T-helper 17 cell (primary cell): ENCODE measurements around the gene TAX1BP1. TPM values are rescaled to one million over a fixed set of nuclear protein-coding genes. Genes with fewer than 3 reads are reported as not detected.

Experiments used
- ATAC-seq: fragments of 150-1000 bp; cut with Tn5 transposase; 2 replicates; pipeline ENCODE4 v1.10.0; 2021; ENCODE audit warnings: mild to moderate bottlenecking, moderate library complexity
- DNase-seq, 3 donors: peaks; one replicate each; pipeline versions ENCODE4 v3.0.0 to v3.0.0-alpha.2; 2020 to 2021
- H3K9me3 ChIP-seq: one replicate; pipeline ENCODE4 v1.7.0; 2013; ENCODE audit warnings: low read length, mild to moderate bottlenecking; ENCODE audit not compliant: control insufficient read depth, poor library complexity, severe bottlenecking
- H3K27ac Mint-ChIP-seq: one replicate; pipeline ENCODE4 v1.8.0; 2022; ENCODE audit warnings: mild to moderate bottlenecking, moderate library complexity, mixed read lengths
- H3K27me3 Mint-ChIP-seq: one replicate; pipeline ENCODE4 v1.8.0; 2022; ENCODE audit warnings: mixed read lengths
- H3K36me3 Mint-ChIP-seq: one replicate; pipeline ENCODE4 v1.8.0; 2022; ENCODE audit warnings: low read depth, mixed read lengths
- H3K4me1 Mint-ChIP-seq: one replicate; pipeline ENCODE4 v1.8.0; 2022; ENCODE audit warnings: mild to moderate bottlenecking, mixed read lengths
- H3K4me3 Mint-ChIP-seq: one replicate; pipeline ENCODE4 v1.8.0; 2022; ENCODE audit warnings: mild to moderate bottlenecking, moderate library complexity, mixed read lengths
- total RNA-seq, 4 donors: library from RNA in 2 of 4; stranded (reverse) in 2 of 4; gene quantifications; one replicate each; pipeline ENCODE4 v1.2.3 and lab custom pipeline; 2022 to 2026

Gene TAX1BP1
- total RNA-seq, result 100 to 1,000 TPM; 117 to 131 TPM
- 162 to 230 reads per million in 2 donors for total RNA-seq (lab: John Stamatoyannopoulos, UW)

DNA sequence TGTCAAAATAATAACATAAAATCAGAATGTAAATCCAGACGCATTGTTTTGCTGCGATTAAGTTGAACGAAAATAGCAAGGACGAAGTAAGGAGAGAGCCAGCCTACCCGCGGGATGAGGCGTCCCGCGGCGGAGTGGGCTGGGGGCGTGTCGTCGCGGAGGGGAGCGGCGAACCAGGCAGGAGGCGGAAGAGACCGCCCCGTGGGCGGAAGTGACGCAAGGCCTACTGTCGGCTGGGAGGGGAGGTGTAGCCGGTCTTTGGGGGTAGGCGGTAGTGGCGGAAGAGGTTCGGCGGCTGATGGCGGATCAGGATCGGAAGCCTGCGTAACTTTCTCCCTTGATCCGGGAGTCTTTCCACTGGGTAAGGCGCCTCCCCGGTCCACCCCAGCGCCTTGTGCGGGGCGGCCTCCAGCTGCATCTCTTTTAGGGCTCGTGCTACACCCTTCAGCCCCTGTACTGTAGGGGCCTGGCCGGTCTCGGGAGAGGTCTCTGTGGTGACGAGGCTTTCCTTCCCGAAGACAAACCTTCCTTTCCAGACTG lies at the start of gene TAX1BP1:
TSS of gene TAX1BP1 (plus strand) at position 254 of the 540 bp plus-strand sequence. CDS start 8,363 bp downstream, outside the sequence.
- Mint-ChIP-seq H3K4me3 (peak within 1 kb of the TSS; percentile 98), H3K27me3 (peaks cover 5% of the 10 kb centered on the region), H3K36me3 (peaks cover 8% of the 10 kb centered on the region), H3K27ac (peak within 1 kb of the TSS; percentile 99), H3K4me1 (peaks cover 28% of the 10 kb centered on the region)
- ATAC-seq (peak; percentile 90), DNase-seq (peak; percentile 91 to 95 (median 93))
- H3K9me3 ChIP-seq, result no peaks in the 10 kb centered on the region

DNA sequence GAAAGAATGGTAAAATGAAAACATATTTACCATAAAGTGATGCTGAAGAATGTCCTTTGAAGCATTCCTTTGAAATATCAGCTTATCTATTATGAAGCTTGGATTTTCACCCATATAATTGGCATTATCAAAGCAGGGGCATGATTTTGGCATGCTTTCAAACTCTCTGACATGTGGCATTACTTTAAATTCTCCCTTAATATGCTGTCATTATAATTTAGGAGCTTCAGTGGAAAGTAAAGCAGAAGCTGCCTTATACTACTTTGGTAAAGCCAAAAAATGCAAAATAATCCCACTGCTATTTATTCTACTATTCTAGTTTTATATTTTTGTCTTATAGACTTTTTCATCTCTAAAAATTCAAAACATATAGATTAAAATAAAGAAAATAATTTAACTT lies 49.3 kb upstream of the TAX1BP1 start:
- Mint-ChIP-seq H3K36me3 (no peaks in the 10 kb centered on the region), H3K4me3 (no peak overlapping the region)

DNA sequence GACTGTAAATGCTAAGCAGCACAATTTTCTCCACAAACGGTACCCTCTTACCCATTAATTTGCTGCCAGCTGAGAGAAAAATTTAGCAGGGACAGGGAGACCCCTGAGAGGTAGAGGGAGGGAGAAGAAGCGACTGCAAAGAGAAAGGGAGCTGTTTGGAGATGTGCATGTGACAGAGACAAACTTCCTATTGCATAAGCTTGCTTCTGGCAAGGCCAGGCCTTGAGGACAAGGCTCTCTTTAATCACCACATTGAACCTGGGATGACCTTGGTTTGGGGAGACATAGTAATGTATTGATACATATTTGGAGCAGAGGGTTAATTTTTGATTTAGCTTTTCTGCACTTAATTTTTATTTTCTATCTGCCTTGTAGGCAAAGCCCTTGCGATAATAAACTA lies 46.2 kb upstream of the TAX1BP1 start:
- no peak overlapping the region for H3K27ac Mint-ChIP-seq
- peaks cover 14% of the 10 kb centered on the region for H3K27me3 Mint-ChIP-seq
- peaks cover 9% of the 10 kb centered on the region for H3K4me1 Mint-ChIP-seq
- no peak overlapping the region for H3K4me3 Mint-ChIP-seq
- ATAC-seq, result no peak
- H3K9me3 ChIP-seq, result no peaks in the 10 kb centered on the region
- no peaks in the 10 kb centered on the region for H3K36me3 Mint-ChIP-seq
- DNase-seq, result no peak

More for the DNA sequence above, 49.3 kb upstream of the TAX1BP1 start:
- peaks cover 9% of the 10 kb centered on the region for H3K4me1 Mint-ChIP-seq
- no peak overlapping the region for H3K27ac Mint-ChIP-seq
- DNase-seq, result no peak
- ATAC-seq, result no peak
- no peaks in the 10 kb centered on the region for H3K9me3 ChIP-seq
- H3K27me3 Mint-ChIP-seq, result peaks cover 18% of the 10 kb centered on the region

DNA sequence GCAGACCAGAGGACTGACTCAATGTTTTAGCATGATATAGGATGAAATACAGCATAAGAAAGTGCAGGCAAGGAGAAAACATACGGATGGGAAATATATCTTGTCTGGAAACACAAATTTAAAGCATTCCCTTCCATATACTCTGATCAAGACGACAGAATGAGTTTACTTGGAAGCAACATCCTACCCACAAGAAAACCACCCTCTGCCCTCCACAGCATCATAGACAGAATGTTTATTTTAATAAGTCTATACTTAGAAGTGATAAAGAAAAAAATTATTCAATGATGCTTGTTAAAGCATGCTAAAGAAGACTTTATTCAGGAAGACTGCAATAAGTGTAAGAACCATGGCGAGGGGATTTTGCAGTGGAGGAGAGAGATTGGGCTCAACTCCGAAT lies 44.9 kb upstream of the TAX1BP1 start:
- no peaks in the 10 kb centered on the region for H3K9me3 ChIP-seq
- Mint-ChIP-seq H3K36me3 (no peaks in the 10 kb centered on the region), H3K27ac (no peak overlapping the region), H3K4me3 (no peak overlapping the region), H3K27me3 (peaks cover 4% of the 10 kb centered on the region), H3K4me1 (peaks cover 4% of the 10 kb centered on the region)
- no peak for ATAC-seq
- no peak for DNase-seq

DNA sequence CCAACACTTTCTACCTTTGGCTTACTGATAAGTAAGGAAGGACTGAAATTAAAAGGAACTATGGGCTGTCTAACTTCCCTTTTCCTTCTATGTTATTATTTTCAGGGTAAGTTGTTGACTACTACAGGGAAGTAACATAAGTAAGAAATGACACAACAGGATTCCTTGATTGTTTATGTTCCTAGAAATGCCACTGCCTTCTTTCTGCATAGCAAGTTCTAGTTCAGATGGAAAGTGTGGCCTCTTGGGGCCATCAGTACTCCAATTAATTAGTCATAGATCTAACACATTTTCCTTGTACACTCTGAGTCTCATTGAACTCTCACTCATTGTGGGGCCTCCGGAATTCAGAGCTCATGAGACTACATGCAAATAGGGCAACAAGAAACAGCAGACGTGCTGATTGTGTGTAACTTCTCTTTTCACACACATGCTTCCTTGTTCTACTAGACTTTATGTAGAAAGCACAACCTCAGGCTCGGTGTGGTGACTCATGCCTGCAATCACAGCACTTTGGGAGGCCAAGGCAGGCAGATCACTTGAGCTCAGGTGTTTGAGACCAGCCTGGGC lies 42.0 kb upstream of the TAX1BP1 start:
- H3K36me3 Mint-ChIP-seq, result no peaks in the 10 kb centered on the region
- no peaks in the 10 kb centered on the region for H3K4me1 Mint-ChIP-seq
- H3K9me3 ChIP-seq, result no peaks in the 10 kb centered on the region
- no peak overlapping the region for H3K4me3 Mint-ChIP-seq
- no peak for DNase-seq
- no peak overlapping the region for H3K27ac Mint-ChIP-seq
- ATAC-seq, result peak; percentile 41
- H3K27me3 Mint-ChIP-seq, result peaks cover 14% of the 10 kb centered on the region

DNA sequence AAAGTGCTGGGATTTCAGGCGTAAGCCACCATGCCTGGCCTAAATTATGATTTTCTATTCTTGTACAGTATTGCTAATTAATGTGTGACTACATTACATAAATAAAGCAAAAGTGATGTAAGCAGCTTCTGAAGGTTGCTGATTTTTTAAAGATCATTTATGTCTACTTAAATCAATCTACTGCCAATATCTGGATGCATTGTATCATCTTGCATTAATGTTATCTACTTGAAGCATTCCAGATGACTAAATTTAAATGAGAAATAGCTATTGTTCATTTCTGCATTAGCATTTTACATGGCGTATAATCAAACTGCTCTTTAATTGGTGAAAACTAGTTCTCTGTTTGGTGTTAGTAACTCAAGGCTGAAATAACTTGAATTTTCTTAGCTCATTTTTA lies 40.2 kb upstream of the TAX1BP1 start:
- ATAC-seq (no peak), DNase-seq (no peak)
- Mint-ChIP-seq H3K36me3 (no peaks in the 10 kb centered on the region), H3K4me1 (no peaks in the 10 kb centered on the region), H3K27ac (peak overlapping the region; percentile 32), H3K27me3 (peaks cover 15% of the 10 kb centered on the region), H3K4me3 (no peak overlapping the region)
- no peaks in the 10 kb centered on the region for H3K9me3 ChIP-seq

DNA sequence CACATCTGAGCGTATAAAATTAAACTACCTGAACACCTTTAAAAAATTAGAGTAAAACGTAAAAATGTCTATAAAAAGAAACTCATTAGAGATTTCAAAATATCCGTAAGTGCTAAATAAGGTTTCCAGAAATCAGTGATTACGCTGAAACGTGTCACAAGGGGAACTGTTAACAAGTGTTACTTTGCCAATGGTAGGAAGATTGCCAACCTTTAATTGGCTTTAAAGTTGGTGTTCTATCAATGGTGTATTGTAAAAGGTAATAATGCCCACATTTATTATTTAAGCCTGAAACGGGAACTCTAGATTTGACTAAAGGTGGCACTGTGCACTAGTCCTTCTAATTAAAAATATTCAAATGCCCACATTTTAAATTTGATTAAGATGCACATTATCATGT lies 39.5 kb upstream of the TAX1BP1 start:
- no peak overlapping the region for H3K27ac Mint-ChIP-seq
- peaks cover 22% of the 10 kb centered on the region for H3K27me3 Mint-ChIP-seq
- no peaks in the 10 kb centered on the region for H3K4me1 Mint-ChIP-seq
- DNase-seq (no peak), ATAC-seq (no peak)
- H3K36me3 Mint-ChIP-seq, result peaks cover 3% of the 10 kb centered on the region
- H3K9me3 ChIP-seq, result no peaks in the 10 kb centered on the region
- H3K4me3 Mint-ChIP-seq, result no peak overlapping the region

DNA sequence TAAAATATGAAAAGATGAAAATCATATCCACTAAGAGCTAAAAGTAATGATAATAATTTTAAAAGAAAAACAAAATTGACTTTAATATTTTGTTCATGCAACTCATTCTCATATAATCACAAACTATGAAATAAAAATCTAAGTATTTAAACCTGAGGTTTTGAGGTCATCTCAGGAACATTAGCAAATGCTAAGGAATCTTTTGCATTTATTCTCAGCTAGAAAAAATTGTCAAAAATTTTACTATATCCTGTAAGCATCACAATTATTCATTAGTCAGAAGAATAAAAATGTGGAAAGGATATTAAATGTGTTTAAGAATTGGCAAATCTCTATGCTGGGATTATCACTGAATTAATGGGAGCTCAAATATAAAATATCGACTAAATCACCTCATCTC lies 36.8 kb upstream of the TAX1BP1 start:
- no peak for ATAC-seq
- H3K9me3 ChIP-seq, result no peaks in the 10 kb centered on the region
- no peak for DNase-seq
- H3K4me3 Mint-ChIP-seq, result no peak overlapping the region
- no peaks in the 10 kb centered on the region for H3K4me1 Mint-ChIP-seq
- H3K27me3 Mint-ChIP-seq, result peaks cover 22% of the 10 kb centered on the region
- H3K36me3 Mint-ChIP-seq, result peaks cover 3% of the 10 kb centered on the region
- no peak overlapping the region for H3K27ac Mint-ChIP-seq

DNA sequence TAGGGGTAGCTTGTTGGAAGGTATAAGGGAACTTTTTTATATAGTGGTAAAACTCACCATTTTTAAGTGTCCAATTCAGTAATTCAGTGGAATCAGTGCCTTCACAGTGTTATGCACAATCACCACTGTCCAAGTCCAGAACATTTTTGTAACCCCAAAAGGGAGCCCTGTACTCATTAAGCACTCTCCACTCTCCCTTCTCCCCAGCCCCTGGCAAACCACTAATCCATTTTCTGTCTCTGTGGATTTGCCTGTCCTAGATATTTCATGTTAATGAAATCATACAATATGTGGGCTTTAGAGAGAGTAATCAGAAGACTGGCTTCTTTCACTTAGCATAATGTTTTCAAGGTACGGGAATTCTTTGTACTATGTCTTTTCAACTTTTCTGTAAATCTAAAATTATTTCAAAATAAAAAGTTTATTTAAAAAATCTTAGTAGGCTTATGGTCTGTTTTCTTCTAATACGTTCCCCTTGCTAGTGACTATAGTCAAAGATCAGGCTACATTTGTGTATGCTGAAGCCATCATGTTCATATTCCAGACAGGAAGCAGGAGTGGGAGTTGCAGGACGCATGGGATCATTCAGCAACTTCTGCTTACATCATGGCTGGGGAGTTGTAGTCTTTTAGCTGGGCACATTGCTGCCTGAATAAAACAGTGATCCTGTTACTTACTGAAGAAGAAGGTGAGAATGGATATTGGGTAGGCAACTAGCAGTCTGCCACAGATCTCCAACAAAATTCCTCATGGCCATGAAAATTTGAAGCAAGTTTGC lies 35.4 kb upstream of the TAX1BP1 start:
- H3K36me3 Mint-ChIP-seq, result peaks cover 3% of the 10 kb centered on the region
- no peak overlapping the region for H3K4me3 Mint-ChIP-seq
- ATAC-seq (no peak), DNase-seq (no peak)
- H3K4me1 Mint-ChIP-seq, result no peaks in the 10 kb centered on the region
- H3K27ac Mint-ChIP-seq, result no peak overlapping the region
- H3K27me3 Mint-ChIP-seq, result peaks cover 22% of the 10 kb centered on the region
- H3K9me3 ChIP-seq, result no peaks in the 10 kb centered on the region

DNA sequence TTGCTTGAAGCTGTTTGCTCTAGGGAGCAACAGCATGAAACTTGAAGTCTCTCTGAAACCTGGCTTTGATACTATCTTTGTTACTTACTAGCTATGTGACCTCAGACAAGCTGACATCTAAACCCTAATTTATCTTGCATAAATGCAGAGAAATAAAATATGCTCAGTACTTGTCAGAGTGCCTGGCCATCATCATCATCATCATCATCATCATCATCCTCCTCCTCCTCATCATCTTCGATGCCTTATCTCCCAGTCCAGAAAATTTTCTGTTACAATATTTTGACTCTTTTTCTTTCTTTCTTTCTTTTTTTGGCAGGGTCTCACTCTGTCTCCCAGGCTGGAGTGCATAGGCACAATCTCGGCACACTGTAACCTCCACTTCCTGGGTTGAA lies 34.8 kb upstream of the TAX1BP1 start:
- no peaks in the 10 kb centered on the region for H3K4me1 Mint-ChIP-seq
- no peak overlapping the region for H3K4me3 Mint-ChIP-seq
- no peak for DNase-seq
- no peak for ATAC-seq
- H3K27me3 Mint-ChIP-seq, result peaks cover 22% of the 10 kb centered on the region
- H3K27ac Mint-ChIP-seq, result no peak overlapping the region
- peaks cover 3% of the 10 kb centered on the region for H3K36me3 Mint-ChIP-seq
- no peaks in the 10 kb centered on the region for H3K9me3 ChIP-seq

DNA sequence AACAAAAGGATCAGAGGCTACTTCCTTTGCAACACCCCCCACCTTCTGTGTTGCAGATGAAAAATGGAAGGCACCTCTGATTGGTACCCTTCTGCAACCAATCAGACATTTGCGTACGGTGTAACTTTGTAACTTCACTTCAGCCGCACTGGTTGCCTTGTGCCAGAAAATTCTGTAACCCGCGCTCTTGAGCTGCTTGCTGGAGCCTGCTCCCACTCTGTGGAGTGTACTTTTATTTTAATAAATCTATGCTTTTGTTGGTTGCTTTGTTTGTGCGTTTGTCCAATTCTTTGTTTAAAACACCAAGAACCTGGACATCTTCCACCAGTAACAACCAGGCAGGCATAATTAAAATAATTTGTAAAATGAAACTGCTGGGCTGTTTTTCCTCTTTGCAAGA lies 31.5 kb upstream of the TAX1BP1 start:
- H3K36me3 Mint-ChIP-seq, result peaks cover 4% of the 10 kb centered on the region
- H3K27ac Mint-ChIP-seq, result no peak overlapping the region
- no peaks in the 10 kb centered on the region for H3K9me3 ChIP-seq
- no peaks in the 10 kb centered on the region for H3K4me1 Mint-ChIP-seq
- ATAC-seq, result no peak
- no peak for DNase-seq
- peaks cover 8% of the 10 kb centered on the region for H3K27me3 Mint-ChIP-seq
- no peak overlapping the region for H3K4me3 Mint-ChIP-seq

DNA sequence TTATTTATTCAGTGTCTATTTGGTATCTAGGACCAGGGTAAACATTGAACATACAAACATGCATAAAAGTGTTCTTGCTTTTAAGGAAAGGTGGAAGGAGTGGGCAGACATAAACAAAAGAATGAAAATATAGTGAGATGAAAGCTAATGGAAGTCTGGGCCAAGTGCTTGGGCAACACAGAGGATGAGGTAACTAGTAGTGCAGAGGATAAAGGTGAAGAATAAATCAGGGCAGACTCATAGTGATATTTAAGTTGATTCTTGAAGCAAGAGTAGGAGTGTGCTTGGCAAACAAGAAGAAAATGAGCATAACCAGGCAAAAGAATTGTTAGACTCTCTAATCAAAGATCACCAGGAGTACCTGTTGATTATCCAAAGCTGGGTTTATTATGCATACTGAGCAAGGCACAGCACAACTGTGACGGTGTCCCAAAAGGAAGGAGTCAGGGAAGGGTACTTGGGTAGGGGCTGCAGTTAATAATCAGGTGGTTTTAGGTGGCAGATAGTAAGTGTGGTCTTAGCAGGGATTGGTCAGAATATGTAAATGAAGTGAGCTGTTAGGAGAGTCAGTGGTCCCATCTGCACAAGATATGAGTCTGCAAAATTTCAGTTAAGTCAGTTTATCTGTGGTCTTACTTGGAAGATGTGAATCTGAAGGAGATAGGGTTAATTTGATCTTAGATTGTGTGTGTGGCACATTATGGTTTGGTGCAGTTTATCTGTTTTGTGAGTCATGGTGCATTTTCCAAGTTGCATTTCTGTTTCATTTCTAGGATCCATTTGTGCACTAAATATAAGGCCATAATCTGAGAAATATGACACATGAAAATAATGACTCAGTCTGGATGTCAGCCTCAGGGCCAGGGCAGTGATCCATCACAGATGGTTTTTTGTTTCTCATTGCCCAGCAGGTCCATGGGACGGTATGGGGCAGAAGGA lies 30.6 kb upstream of the TAX1BP1 start:
- no peak overlapping the region for H3K4me3 Mint-ChIP-seq
- ATAC-seq, result no peak

DNA sequence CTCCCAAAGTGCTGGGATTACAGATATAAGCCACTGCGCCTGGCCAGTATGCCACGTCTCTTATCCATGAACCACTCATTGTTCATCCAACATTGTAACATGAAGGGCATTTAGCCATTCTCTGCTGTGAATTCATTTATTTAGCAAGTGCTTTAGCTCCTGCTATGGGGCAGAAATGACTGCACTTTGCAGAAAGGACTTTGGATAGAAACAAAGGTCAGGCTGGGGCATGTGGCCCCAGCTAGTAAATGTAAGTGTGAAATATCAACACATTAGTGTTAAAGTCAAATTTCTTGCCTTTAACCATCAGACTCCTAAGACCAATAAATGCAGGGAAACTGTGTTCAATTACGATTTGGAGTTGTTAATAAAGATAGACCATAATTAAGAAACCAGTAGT lies 27.7 kb upstream of the TAX1BP1 start:
- no peaks in the 10 kb centered on the region for H3K9me3 ChIP-seq
- ATAC-seq, result no peak
- no peak overlapping the region for H3K27ac Mint-ChIP-seq
- no peak overlapping the region for H3K4me3 Mint-ChIP-seq
- no peak for DNase-seq
- peaks cover 2% of the 10 kb centered on the region for H3K36me3 Mint-ChIP-seq
- H3K4me1 Mint-ChIP-seq, result no peaks in the 10 kb centered on the region
- H3K27me3 Mint-ChIP-seq, result peaks cover 14% of the 10 kb centered on the region

More for the DNA sequence above, 30.6 kb upstream of the TAX1BP1 start:
- no peaks in the 10 kb centered on the region for H3K4me1 Mint-ChIP-seq
- peaks cover 8% of the 10 kb centered on the region for H3K27me3 Mint-ChIP-seq
- H3K36me3 Mint-ChIP-seq, result peaks cover 4% of the 10 kb centered on the region
- H3K9me3 ChIP-seq, result no peaks in the 10 kb centered on the region
- no peak overlapping the region for H3K27ac Mint-ChIP-seq
- DNase-seq, result no peak
